ENCODE data around the gene TMC4.
A peak's percentile ranks its signal among the peaks of the same experiment; 100 is the strongest.
"Not testable (repeated sequence)": the region's sequence is repeated elsewhere in the genome, so short reads cannot be mapped to it uniquely, and the experiment has no call there.

The TMC4 gene

DNA sequence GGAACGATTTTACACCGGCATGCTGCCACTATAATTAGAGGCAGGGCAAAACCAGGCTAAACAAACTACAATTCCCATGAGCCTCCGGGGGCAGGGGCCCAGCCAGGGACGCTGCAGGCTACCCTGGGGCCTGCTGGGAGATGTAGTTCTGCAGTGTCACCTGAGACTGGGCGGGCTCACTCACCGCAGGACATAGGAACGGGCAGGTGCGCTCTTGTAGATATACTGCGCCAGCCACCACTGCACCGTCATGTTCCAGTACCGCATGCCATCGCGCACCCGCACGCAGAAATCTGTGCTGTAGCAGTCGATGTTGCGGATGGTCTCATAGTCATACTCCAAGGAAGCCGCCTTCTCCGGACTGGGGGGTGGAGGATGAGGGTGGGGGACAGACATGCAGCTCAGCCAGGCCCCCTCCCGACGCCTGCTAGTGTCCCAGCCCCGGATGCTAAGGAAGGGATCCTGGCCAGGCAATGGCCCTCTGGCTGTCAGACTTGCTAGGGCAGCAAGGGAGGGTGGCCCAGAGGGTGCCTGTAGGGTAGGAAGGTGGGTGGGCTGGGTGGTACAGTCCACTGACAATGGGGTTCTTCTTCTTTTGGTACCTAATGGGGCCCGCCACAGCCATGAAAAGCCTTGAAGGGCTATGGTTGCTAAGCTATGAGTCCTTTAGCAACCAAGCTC is 5.8 kb upstream of the TMC4 start:
- DNase-seq, result no peak

DNA sequence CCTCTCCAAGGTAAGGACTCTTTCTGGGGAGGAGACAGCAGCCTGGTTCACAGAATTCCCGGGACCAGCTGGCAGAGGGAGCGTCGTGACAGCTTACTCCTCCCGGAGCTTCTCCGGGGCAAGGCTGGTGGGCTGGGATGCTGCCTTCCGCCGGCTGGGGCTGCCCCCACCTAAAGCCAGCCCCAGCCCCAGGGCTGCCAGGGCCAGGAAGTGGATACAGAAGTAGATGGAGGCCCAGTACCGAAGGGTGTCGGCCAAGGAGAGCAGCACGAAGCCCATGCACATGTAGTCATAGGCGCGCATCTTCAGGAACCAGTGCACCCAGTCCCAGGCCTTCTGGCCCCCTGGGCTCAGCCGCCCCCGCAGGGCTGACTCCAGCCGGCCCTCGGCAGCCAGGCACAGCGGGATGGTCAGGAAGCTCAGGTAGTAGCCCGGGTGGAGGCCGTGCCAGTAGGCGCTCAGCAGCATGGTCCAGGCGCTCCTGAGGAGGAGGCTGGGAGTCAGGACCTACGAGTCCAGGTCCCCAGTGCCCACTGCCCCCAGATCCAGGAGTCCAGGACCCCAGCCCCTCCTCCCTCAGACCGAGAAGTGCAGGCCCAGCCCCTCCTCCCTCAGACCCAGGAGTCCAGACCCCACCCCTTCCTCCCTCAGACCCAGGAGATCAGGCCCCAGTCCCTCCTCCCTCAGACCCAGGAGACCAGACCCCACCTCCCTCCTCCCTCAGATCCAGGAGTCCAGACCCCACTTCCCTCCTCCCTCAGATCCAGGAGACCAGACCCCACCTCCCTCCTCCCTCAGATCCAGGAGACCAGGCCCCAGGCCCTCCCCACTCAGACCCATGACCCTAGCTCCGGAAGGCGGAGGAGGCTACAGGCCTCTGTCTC is 1.2 kb upstream of the TMC4 start:
- no peak for DNase-seq

DNA sequence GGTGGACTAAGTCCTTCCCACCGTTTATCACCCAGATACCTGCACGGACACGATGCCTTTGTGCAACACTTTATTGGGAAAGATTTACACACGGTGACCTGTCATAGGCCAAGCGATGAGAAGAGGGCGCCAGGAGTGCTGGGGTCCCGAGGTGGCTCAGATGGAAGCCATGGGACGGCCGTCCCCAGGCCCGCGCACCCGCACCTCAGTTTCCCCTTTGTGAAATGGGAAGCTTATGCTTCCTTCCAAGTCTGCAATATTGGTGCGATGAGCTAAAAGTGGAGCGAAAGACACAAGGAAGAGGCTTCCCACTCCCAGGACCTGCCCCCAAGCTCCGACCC is 369 bp upstream of the TMC4 start:
- no peak for DNase-seq

DNA sequence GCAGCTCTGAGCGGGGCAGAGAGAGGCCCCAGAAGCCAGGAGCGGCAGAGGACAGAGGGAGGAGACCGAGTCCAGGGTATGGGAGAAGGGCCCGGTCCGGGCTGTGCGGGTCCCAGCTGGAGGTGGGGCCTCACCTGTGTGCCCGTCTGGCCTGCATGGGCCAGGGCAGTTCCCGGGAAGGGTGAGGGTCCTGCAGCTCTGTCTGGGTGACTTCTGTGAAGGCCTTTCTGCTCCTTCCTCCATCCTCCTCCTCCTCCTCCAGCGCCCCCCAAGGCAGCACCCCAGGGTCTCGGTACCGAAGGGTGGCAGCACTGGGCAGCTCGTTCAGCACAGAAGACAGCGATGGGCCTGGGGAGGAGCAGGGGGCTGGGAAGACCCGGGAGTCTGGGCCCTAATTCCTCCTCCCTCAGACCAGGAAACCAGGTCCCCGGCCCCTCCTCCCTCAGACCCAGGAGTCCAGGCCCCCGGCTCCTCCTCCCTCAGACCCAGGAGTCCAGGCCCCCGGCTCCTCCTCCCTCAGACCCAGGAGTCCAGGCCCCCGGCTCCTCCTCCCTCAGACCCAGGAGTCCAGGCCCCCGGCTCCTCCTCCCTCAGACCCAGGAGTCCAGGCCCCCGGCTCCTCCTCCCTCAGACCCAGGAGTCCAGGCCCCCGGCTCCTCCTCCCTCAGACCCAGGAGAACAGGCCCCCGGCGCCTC is 1.1 kb downstream of the TMC4 start:
- not testable (repeated sequence) for DNase-seq

DNA sequence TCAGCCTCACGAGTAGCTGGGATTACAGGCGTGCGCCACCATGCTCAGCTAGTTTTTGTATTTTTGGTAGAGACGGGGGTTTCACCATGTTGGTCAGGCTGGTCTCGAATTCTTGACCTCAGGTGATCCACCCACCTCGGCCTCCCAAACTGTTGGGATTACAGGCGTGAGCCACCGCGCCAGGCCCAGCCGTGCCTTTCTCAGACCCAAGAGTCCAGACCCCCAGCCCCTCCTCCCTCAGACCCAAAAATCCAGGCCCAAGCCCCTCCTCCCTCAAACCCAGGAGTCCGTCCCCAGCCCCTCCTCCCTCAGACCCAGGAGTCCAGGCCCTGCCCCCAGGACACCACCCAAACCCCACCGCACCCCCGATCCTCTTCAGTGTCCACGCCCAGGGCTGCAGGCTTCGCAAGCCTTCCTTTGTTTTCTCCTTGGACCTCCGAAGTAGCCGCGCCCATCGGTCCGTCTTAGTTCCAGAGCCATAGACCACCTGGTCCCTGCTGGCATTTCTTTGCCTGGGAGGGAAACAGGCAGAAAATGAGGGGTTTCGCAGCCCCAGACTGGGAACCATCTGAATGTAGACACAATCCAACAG is 3.7 kb downstream of the TMC4 start:
- no peak for DNase-seq

DNA sequence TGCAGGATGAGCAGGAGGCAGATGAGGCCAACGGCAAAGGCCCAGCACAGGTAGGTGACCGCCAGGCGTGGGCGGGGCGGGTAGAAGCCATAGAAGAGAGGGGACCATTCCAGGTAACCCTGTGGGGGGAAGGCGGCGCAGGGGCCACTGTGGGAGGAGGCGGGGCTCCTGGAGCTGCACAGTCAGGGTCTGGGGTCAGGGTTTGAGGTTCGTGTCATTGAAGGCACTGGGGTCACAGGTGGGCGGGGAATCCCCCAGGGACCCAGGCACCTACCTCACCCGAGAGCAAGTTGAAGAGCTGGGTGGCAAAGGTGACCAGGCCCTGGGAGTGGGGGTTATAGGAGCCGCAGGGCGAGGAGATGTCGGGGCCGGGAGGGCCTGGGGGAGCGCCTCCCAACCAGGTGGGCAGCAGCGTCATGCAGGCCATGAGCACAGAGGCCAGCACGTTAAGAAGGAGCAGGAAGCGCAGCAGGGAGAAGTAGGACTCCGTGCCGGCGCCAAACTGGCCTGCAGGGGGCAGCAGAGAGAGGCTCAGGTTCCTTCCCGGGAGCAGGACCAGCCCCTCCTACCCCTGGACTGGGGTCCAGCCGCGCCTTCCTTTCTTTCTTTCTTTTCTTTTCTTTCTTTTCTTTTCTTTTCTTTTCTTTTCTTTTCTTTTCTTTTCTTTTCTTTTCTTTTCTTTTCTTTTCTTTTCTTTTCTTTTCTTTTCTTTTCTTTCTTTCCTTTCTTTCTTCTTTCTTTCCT is 4.6 kb downstream of the TMC4 start:
- peak; percentile 84 for DNase-seq

DNA sequence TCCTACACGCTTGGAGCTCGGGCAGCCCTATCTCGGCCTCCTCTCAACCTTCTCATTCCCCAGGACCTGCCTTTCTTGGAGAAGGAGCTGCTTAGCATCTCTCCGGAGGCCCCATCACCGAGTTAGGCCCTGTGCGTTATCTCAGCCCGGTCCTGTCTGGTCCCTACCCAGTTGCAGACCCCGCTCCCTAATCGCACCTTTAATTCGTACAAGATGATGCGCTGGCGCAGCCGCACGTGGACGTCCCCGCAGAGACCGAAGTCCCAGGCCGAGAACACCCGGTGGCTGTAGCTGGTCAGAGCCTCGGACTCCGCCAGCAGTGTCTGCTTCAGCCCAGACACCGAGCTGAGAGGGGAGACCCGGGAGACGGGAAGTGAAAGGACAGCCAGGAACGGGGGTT is 7.7 kb downstream of the TMC4 start:
- DNase-seq, result no peak

DNA sequence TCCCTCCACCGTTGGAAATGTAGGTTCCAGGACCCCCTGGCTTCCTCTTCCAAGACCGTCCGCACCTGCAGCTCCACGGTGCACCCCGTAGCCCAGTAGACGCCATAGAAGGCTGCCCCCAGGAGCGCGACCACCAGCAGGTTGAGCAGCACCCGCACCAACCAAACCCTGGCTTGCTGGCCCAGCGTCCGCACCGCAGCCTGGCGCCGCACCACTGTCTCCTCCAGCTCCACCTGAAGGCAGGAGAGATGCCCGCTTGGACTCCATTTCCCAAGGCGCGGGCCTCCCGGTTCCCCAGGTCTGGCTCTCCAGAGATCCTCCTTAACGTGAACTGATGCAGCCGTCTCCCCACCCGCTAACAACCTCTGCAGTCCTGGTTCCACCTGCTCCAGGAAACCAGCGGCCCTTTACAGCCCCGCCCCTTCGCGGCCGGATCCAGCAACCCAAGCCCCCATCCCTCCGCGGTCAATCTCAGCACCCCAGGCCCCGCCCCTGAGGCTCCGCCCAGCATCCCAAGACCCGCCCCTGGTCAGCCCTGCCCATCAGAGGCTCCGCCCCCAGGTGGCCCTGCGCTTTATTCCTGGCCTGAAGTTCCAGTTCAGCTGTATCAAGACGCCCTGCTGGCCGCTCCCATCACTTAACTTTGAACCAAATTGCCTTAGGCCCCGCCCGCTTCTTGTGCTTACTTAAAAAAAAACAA is 8.4 kb downstream of the TMC4 start:
- DNase-seq, result no peak

DNA sequence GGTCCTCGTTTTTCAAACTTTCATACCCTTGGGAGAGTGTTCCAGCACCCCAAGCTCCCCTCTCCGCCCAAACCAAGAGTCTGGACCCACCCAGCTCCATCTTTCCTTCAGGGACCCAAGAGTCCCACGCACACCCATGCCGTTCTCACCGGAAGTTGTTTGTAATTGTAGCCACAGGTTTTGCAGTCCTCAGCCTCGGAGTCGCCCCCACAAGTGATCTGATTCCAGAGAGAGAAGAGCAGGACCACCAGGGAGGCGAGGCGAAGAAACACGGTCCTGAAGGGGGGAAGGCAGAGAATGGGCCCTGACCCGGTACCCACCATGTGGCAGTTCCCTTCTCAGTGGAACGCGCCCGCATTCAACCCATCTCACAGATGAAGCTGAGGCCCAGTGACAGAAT is 10.1 kb downstream of the TMC4 start:
- no peak for DNase-seq

DNA sequence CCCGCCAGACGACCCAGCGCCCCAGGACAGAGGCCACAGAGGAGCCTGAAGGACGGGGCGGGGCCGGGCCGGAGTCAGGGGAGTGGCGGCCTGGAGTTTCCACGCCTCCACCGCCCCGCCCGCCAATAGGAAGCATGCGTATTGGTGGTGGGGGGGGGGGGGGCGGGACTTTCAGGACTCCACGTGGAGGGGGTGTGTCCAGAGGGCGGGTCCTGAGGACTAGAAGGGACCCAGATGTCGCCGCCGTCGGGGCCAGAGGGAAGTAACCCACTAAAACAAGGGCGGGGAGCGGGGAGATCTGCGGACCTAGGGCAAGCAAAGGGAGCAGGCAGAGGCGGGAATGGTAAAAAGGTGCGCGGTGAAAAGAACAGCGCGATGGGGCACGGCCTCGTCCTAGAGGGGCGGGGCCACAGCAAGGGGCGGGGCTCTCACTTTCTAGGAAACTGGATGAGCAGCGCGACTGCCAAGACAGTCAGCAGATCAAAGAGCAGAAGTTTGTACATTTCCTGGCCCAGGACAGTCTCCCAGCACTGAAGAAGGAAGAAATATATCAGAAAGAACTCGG is 10.6 kb downstream of the TMC4 start:
- DNase-seq, result no peak

DNA sequence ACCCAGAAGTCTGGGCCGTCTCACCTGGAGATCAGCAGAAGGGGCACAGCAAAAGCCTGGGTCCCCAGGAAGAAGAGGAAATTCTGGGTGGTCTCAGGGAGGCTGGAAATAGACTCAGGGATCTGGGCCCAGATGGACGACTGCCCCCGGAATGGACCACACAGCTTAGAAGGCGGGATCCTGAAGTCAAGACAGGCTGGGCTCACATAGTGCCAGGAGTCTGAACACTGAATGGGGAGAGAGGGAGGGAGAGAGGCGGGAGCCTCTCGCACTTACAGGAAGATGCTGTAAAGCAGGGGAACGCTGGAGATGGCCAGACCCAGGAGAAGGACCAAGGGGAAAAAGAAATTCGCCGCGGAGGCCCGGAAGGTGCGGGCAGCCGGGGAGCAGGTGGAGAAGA is 12.1 kb downstream of the TMC4 start:
- no peak for DNase-seq

DNA sequence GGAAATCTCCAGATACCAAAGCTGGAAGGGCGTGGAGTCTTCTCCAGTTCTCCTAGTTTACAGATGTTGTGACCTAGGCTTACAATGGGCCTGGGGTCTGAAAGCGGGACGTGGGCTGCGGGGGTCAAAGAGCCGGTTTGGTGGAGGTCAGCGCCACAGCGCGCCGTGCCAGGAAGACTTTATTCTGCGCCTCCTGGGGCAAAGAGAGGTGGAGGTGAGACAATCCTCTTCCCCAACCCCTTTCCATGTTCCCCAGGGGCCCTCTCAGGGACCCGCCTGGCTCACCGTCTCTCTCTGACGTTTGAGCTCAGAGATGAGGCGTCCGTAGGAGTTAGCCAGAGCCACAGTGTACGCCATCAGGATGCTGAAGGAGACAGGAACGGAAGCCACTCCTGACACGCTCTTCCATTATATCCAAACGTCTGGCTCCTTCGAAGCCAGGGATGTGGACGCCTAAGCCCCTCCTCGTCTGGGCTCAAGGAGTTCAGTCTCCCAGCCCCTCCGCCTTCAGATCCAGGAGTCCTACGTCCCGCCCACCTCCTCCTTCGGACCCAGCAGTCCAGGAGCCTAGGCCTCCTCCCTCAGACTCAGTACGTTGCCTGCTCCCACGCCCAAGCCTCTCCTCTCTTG is 12.7 kb downstream of the TMC4 start:
- no peak for DNase-seq

DNA sequence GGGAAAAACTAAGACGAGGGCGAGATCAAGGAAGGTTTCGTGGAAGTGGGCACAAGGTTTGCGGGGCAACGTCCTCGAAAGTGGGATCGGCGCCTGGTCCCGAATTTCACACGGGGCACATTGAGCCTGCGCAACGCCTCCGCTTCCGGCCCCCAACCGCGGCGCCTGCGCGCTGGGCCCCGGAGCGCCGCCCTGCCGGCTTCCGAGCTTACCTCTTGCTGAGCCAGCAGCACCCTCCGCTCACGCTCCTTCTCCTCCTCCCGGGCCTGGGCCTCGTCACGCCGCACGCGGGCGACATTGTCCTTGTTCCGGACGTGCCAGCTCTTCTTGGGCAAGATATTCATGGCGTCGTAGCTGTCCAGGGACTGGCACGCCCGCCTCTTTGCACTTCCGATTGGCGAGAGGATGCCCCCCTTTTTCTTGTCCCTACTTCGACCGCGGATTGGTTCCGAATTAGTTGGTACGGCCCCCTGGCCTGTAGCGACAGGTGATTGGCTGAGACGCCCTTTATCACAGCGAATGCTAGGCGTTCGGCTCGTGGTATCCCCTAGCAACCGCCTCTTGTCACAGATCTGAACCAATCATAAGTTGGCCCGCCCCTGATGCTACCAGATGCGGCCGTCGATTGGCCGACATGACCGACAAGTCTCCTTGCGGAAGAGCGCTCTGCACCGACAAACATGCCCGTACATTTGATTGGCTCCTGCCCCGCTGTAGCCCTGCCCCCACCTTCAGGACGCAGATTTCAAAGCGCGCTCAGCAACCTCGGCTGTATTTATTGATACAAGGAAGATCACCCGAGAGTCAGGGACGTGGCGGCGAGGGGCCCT is 13.4 kb downstream of the TMC4 start, which contains the start of gene LENG1:
Gene LENG1, minus strand, starts transcription at position 370 of the 830 bp plus-strand sequence. Its CDS starts 26 bp downstream, at position 344.
- DNase-seq, result peak; percentile 100

DNA sequence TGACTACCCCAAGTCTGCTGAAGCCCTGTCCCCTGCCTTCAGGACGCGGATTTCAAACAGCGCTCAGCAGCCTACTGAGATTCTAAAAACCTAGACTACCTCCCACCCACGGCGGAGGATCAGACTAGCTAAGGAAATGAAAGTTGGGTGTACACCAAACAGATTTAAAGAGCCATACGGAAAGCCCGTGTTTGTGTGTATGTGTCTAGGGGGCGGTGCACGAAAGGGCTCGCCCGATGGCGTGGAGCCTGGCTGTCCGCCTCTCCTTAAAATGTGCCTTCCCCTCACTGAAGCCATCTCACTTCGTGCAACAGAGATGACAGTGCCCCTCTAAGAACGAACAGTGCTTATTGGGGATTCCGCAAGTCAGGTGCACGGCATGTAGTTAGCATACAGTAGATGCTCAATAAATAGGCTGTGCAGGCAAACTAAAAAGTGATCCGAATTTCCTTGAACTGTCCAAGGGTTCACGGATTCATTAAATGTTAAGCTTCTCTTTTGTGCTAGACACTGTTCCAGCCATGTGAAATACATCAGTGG is 14.1 kb downstream of the TMC4 start:
- no peak for DNase-seq

DNA sequence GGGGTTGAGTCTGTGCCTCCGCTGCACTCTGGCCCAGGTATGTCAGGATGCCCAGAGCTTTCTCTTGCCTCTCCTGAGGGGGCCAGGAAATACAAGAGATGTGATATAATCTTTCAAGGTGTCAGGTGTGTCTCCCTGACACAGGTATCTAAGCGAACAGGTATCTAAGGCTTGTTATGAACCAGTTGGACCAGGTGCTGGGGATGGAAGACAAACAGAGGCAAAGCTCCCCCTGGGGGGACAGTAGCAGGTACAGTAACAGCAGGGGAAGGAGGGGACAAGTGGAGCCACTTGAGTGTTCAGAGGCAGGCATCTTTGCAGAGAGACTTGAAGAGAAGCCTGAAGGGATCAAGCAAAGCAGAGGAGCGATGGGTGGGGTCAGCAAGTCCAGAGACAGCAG is 16.0 kb downstream of the TMC4 start:
- no peak for DNase-seq

DNA sequence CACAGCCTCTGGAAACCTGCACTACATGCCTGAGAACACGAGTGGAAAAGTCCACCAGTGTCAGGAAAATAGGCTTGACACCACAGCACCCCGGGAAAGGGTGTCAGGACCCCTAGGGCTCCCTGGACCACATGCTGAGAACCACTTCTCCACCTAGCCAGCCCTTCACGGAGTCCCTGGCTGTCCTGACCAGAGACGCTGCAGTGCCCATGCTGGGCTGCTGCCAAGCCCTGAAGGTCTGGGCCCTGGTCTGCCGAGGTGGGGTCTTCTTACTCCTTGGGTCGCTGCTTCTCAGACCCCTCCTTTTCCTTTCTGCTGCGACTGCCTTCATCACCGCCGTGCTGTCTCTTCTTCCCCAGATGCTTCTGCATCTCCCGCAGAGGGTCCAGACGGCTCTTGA is 16.5 kb downstream of the TMC4 start:
- no peak for DNase-seq

DNA sequence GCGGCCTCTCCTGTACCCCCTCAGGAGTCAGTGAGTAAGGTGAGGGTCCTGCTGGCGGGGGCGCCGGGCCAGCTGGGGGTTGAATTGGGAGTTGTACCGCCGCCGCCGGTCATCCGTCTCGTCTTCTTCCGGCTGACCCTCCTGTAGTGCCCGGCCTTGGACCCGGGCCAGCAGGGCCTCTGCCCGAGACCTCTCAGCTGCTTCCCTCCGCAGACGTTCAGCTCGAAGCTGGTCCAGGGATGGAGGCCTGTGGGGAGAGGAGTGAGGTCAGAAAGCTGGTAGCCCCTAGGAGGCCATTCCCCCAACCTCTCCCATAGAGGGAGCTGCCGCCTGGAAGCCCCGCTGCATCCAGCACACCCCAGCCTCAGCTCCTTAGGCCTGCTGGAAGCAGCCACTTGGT is 17.3 kb downstream of the TMC4 start:
- no peak for DNase-seq

DNA sequence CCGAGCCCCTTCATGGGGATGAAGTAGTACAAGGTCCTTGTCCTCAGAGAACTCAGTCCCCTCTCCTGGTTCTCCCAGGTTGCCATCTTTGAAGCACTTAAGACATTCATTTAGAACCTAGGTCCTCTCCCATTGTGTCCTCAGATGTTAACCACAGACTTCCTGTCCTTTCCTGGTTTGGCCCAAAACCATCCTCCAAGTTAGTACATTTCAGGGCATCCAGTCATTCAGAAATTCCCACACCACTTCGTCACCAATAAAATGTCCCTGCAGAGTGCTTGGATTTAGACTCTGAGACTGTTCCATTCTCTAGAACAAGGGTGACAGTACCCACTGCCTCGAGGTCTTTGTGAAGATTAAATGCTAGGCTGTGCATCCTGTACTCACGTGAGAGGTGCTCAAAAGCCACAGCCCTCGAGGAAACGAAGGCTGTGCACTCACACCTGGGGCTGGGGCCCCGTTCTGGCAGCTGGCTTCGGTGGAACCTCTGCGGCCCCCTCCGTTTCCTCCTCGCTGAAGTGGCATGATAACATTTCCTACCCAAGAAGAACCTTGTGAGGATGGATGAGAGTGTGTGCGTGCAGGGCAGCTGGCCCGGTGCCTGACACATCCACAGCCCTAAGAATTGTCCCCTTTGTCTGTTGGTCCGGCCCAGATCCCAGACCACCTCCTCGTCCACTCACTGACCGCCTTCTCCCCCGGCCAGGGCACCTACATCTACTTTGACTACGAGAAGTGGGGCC is 18.2 kb downstream of the TMC4 start:
- no peak for DNase-seq

DNA sequence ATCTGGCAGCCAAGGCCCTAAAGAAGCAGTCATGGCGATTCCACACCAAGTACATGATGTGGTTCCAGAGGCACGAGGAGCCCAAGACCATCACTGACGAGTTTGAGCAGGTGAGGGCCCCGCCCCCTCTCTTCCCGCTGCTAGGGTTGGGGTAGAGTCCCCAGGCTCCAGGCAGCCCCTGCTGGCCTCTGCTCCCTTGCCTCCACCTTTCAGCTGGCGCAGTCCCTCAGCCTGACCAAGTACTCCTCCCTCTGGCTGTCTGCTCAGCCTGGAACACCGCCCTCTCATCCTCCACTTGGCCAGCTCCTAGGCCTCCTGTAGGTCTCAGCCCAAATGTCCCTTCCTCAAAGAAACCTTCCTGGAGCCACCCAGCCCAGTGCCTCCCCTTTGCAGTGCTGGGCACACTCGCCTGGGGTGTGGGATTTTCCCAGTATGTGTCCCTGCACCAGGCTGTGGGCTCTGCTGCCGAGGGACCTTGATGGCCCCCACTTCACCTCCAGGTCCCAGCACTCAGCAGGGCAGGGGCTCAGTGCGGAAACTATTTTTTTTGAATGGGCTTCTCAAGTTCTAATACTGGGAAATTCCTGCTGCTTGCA is 19.1 kb downstream of the TMC4 start:
- no peak for DNase-seq

Data from amniotic stem cell (primary cell).